Neural cell (in vitro differentiated cells): ENCODE measurements around the gene RPA4.

ENCODE experiments used
- POLR2AphosphoS5 ChIP-seq: IDR thresholded peaks from 2 replicates; pipeline ENCODE4 v1.6.1; 2012
- TF ChIP-seq, protein P1 (sequence below): fragments of 450-650 bp; IDR thresholded peaks from 2 replicates; pipeline ENCODE4 v1.5.1; 2014; ENCODE audit warnings: antibody characterized with exemption, mild to moderate bottlenecking, moderate library complexity; ENCODE audit not compliant: poor library complexity, severe bottlenecking

- TF ChIP-seq, protein P1, sequence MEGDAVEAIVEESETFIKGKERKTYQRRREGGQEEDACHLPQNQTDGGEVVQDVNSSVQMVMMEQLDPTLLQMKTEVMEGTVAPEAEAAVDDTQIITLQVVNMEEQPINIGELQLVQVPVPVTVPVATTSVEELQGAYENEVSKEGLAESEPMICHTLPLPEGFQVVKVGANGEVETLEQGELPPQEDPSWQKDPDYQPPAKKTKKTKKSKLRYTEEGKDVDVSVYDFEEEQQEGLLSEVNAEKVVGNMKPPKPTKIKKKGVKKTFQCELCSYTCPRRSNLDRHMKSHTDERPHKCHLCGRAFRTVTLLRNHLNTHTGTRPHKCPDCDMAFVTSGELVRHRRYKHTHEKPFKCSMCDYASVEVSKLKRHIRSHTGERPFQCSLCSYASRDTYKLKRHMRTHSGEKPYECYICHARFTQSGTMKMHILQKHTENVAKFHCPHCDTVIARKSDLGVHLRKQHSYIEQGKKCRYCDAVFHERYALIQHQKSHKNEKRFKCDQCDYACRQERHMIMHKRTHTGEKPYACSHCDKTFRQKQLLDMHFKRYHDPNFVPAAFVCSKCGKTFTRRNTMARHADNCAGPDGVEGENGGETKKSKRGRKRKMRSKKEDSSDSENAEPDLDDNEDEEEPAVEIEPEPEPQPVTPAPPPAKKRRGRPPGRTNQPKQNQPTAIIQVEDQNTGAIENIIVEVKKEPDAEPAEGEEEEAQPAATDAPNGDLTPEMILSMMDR, result no peak
- TF ChIP-seq POLR2AphosphoS5, result no peak
Observed at GRCh38 chrX:96883608-96884007, at the start of gene RPA4.
